ENCODE results near the gene CDK6. TPM values are rescaled to one million over a fixed set of nuclear protein-coding genes. Genes with fewer than 3 reads are reported as not detected.

The CDK6 gene
- total RNA-seq, 1 experiment from 2014 or later: 175 TPM

DNA sequence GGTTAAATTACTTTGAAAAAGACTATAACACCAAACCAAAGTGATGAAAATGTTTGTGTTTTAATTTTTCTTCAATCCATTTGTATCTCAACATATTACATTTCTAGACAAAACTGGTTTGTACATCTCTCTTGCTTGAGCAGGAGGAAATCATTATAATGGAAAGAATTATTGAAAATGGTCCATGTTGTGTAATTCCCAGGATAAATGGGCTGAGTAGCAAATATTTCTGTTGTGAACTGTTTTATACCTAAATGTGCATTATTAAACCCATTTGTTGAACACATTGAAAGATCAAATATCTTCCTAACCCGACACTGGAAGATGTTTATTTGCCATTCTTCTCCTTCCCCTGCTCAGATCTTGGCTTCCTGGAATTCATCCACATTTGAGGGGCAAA lies 14.1 kb upstream of the CDK6 start:
- no peak for DNase-seq
- intact Hi-C loops (cut with micrococcal nuclease; ENCODE audit: unreplicated experiment): no loop called here
- Mint-ChIP-seq H3K27me3 (ENCODE audit: insufficient read depth, unreplicated experiment) (no peaks in the 10 kb centered on the region), H3K4me1 (ENCODE audit: low read depth, unreplicated experiment) (peaks cover 15% of the 10 kb centered on the region), H3K4me3 (ENCODE audit: unreplicated experiment) (no peak overlapping the region), H3K9me3 (ENCODE audit: unreplicated experiment) (no peaks in the 10 kb centered on the region), H3K36me3 (ENCODE audit: insufficient read depth, unreplicated experiment) (no peaks in the 10 kb centered on the region), H3K27ac (ENCODE audit: unreplicated experiment) (no peak overlapping the region)
- Histone ChIP-seq H3K27me3 (replicated peaks; ENCODE audit: control insufficient read depth, insufficient read depth, low read length) (no peaks in the 10 kb centered on the region), H3K9me3 (no peaks in the 10 kb centered on the region), H3K4me3 (ENCODE audit: low read depth, low read length) (no peak overlapping the region), H3K4me1 (peaks cover 38% of the 10 kb centered on the region), H3K36me3 (ENCODE audit: control insufficient read depth, insufficient read depth, low read length) (no peaks in the 10 kb centered on the region)
- ChIA-PET POLR2A (no interaction called here), CTCF (no interaction called here)
- no TSS peak for BruUV-seq (replicated peaks)
- TF ChIP-seq, protein P1, sequence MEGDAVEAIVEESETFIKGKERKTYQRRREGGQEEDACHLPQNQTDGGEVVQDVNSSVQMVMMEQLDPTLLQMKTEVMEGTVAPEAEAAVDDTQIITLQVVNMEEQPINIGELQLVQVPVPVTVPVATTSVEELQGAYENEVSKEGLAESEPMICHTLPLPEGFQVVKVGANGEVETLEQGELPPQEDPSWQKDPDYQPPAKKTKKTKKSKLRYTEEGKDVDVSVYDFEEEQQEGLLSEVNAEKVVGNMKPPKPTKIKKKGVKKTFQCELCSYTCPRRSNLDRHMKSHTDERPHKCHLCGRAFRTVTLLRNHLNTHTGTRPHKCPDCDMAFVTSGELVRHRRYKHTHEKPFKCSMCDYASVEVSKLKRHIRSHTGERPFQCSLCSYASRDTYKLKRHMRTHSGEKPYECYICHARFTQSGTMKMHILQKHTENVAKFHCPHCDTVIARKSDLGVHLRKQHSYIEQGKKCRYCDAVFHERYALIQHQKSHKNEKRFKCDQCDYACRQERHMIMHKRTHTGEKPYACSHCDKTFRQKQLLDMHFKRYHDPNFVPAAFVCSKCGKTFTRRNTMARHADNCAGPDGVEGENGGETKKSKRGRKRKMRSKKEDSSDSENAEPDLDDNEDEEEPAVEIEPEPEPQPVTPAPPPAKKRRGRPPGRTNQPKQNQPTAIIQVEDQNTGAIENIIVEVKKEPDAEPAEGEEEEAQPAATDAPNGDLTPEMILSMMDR (IDR thresholded peaks at IDR 0.05; ENCODE audit: insufficient read depth in 1 of 2, low read depth in 1 of 2, low read length in 1 of 2, severe bottlenecking in 1 of 2, unreplicated experiment in 1 of 2): no peak

DNA sequence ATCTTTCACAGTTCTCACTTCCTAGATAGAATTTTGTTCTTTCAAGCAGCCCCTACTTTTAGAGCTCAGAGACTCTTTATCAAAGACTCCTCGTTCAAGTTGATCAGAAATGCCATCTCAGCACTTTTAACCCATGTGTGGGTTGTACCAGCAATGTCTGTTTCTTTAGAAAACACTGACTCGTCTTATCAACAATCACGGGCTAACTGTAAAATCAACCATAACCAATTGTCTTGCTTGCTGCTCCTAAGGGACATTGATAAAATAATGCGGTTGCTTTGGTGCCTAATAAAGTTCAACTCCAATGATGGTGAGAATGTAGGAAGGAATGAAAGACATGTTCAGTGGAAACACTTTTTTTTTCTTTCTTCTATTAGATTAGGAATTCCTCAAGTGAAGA lies 12.9 kb upstream of the CDK6 start:
- Histone ChIP-seq H3K4me3 (ENCODE audit: low read depth, low read length) (no peak overlapping the region), H3K27me3 (replicated peaks; ENCODE audit: control insufficient read depth, insufficient read depth, low read length) (no peaks in the 10 kb centered on the region), H3K4me1 (peaks cover 36% of the 10 kb centered on the region), H3K9me3 (no peaks in the 10 kb centered on the region), H3K36me3 (ENCODE audit: control insufficient read depth, insufficient read depth, low read length) (no peaks in the 10 kb centered on the region)
- H3K27me3 Mint-ChIP-seq (ENCODE audit: insufficient read depth, unreplicated experiment): no peaks in the 10 kb centered on the region
- H3K36me3 Mint-ChIP-seq (ENCODE audit: insufficient read depth, unreplicated experiment): no peaks in the 10 kb centered on the region
- no peak for DNase-seq
- H3K27ac Mint-ChIP-seq (ENCODE audit: unreplicated experiment): peak overlapping the region; percentile 2
- CTCF ChIA-PET: no interaction called here
- POLR2A ChIA-PET: no interaction called here
- peak overlapping the region; percentile 0 for H3K4me3 Mint-ChIP-seq (ENCODE audit: unreplicated experiment)
- intact Hi-C loops (cut with micrococcal nuclease; ENCODE audit: unreplicated experiment): no loop called here
- H3K9me3 Mint-ChIP-seq (ENCODE audit: unreplicated experiment): no peaks in the 10 kb centered on the region
- TF ChIP-seq, protein P1 (IDR thresholded peaks at IDR 0.05; ENCODE audit: insufficient read depth in 1 of 2, low read depth in 1 of 2, low read length in 1 of 2, severe bottlenecking in 1 of 2, unreplicated experiment in 1 of 2): no peak
- H3K4me1 Mint-ChIP-seq (ENCODE audit: low read depth, unreplicated experiment): peaks cover 8% of the 10 kb centered on the region
- BruUV-seq (replicated peaks): no TSS peak

DNA sequence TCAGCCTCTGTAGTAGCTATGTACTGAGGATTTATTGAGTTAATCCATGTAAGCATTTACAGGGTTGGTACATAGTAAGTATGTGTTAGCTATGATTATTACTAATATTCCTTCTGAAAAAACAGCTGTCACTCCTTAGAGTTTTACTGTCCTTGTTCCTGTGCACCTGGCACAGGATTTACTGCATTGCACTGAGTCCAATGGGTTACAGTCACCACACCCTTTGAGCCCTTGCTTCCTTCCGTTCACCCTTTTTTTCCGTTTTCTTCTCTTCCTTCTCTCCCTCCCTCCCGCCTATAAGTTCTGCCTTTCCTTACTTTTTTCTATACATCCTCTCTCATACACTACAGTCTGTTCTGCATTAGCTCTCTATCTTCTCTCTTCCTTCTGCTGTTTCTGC lies 12.5 kb upstream of the CDK6 start:
- no peaks in the 10 kb centered on the region for H3K27me3 Mint-ChIP-seq (ENCODE audit: insufficient read depth, unreplicated experiment)
- BruUV-seq (replicated peaks): no TSS peak
- peaks cover 7% of the 10 kb centered on the region for H3K4me1 Mint-ChIP-seq (ENCODE audit: low read depth, unreplicated experiment)
- intact Hi-C loops (cut with micrococcal nuclease; ENCODE audit: unreplicated experiment): no loop called here
- CTCF ChIA-PET: no interaction called here
- Histone ChIP-seq H3K4me3 (ENCODE audit: low read depth, low read length) (no peak overlapping the region), H3K27me3 (replicated peaks; ENCODE audit: control insufficient read depth, insufficient read depth, low read length) (no peaks in the 10 kb centered on the region), H3K9me3 (no peaks in the 10 kb centered on the region), H3K36me3 (ENCODE audit: control insufficient read depth, insufficient read depth, low read length) (no peaks in the 10 kb centered on the region), H3K4me1 (peaks cover 31% of the 10 kb centered on the region)
- TF ChIP-seq, protein P1 (IDR thresholded peaks at IDR 0.05; ENCODE audit: insufficient read depth in 1 of 2, low read depth in 1 of 2, low read length in 1 of 2, severe bottlenecking in 1 of 2, unreplicated experiment in 1 of 2): no peak
- POLR2A ChIA-PET: no interaction called here
- H3K27ac Mint-ChIP-seq (ENCODE audit: unreplicated experiment): peak overlapping the region; percentile 2
- no peaks in the 10 kb centered on the region for H3K36me3 Mint-ChIP-seq (ENCODE audit: insufficient read depth, unreplicated experiment)
- H3K4me3 Mint-ChIP-seq (ENCODE audit: unreplicated experiment): peak overlapping the region; percentile 0
- H3K9me3 Mint-ChIP-seq (ENCODE audit: unreplicated experiment): peaks cover 2% of the 10 kb centered on the region
- no peak for DNase-seq
